Neural progenitor cell (in vitro differentiated cells): ENCODE results near the gene GLRX. TPM values are rescaled to one million over a fixed set of nuclear protein-coding genes. Genes with fewer than 3 reads are reported as not detected.

ENCODE experiments used
- DNase-seq: peaks from one replicate; pipeline ENCODE4 v3.0.0-alpha.2; 2016; ENCODE audit warnings: low spot score
- H2AFZ ChIP-seq: fragments of 200-600 bp; sonication (generic); replicated peaks from 2 replicates; pipeline ENCODE4 v1.6.1; 2016; ENCODE audit warnings: antibody characterized with exemption
- H3F3A ChIP-seq: fragments of 200-600 bp; sonication (generic); 2 replicates; pipeline ENCODE4 v1.6.1; 2016; ENCODE audit warnings: antibody characterized with exemption, low read depth
- H3K27ac ChIP-seq: fragments of 200-600 bp; sonication (generic); 2 replicates; pipeline ENCODE4 v1.5.1; 2016; ENCODE audit warnings: mild to moderate bottlenecking
- H3K27me3 ChIP-seq: fragments of 200-600 bp; sonication (generic); 2 replicates; pipeline ENCODE4 v1.6.1; 2016; ENCODE audit warnings: mild to moderate bottlenecking, moderate library complexity
- H3K36me3 ChIP-seq: fragments of 200-600 bp; sonication (generic); 2 replicates; pipeline ENCODE4 v1.5.1; 2016
- H3K4me1 ChIP-seq: fragments of 200-600 bp; sonication (generic); 2 replicates; pipeline ENCODE4 v1.6.1; 2016; ENCODE audit warnings: mixed run types
- H3K4me2 ChIP-seq: fragments of 200-600 bp; sonication (generic); 2 replicates; pipeline ENCODE4 v1.6.1; 2016
- H3K4me3 ChIP-seq: fragments of 200-600 bp; sonication (generic); 2 replicates; pipeline ENCODE4 v1.5.1; 2016
- H3K79me2 ChIP-seq: fragments of 200-600 bp; sonication (generic); 2 replicates; pipeline ENCODE4 v1.6.1; 2016; ENCODE audit warnings: low read depth
- H3K9ac ChIP-seq: fragments of 200-600 bp; sonication (generic); 2 replicates; pipeline ENCODE4 v1.6.1; 2016
- H3K9me3 ChIP-seq: fragments of 200-600 bp; sonication (generic); 2 replicates; pipeline ENCODE4 v1.5.1; 2016; ENCODE audit warnings: low read depth
- H4K20me1 ChIP-seq: fragments of 200-600 bp; sonication (generic); 2 replicates; pipeline ENCODE4 v1.6.1; 2016; ENCODE audit warnings: low read depth
- H3K27ac Mint-ChIP-seq: 3 replicates; pipeline ENCODE4 v1.8.0; 2021; ENCODE audit warnings: mixed read lengths
- H3K27me3 Mint-ChIP-seq: 2 replicates; pipeline ENCODE4 v1.8.0; 2022; ENCODE audit warnings: low read depth, mild to moderate bottlenecking, inconsistent platforms, moderate library complexity, mixed read lengths; ENCODE audit not compliant: insufficient read depth
- H3K36me3 Mint-ChIP-seq: 3 replicates; pipeline ENCODE4 v1.8.0; 2021; ENCODE audit warnings: mixed read lengths
- H3K4me1 Mint-ChIP-seq: 3 replicates; pipeline ENCODE4 v1.8.0; 2021; ENCODE audit warnings: mixed read lengths
- H3K4me3 Mint-ChIP-seq: 3 replicates; pipeline ENCODE4 v1.8.0; 2021; ENCODE audit warnings: mild to moderate bottlenecking, moderate library complexity, mixed read lengths
- H3K9me3 Mint-ChIP-seq: 3 replicates; pipeline ENCODE4 v1.8.0; 2020; ENCODE audit warnings: mixed read lengths
- CTCF ChIP-seq: fragments of 200-600 bp; sonication (generic); IDR thresholded peaks from 2 replicates; pipeline ENCODE4 v1.5.1; 2017; ENCODE audit warnings: antibody characterized with exemption, mild to moderate bottlenecking
- EZH2 ChIP-seq: fragments of 200-600 bp; sonication (generic); IDR thresholded peaks from 2 replicates; pipeline ENCODE4 v1.6.1; 2017; ENCODE audit warnings: antibody characterized with exemption, mild to moderate bottlenecking, moderate library complexity
- EZH2phosphoT487 ChIP-seq: fragments of 200-600 bp; sonication (generic); IDR thresholded peaks from 2 replicates; pipeline ENCODE4 v1.6.1; 2017; ENCODE audit warnings: antibody characterized with exemption
- total RNA-seq: library from RNA; depleted of rRNA; stranded (reverse); fragments of >200 nt; gene quantifications from 2 replicates; pipeline ENCODE4 v1.2.3, GENCODE V29; 2015; ENCODE audit warnings: low replicate concordance

Gene GLRX
- total RNA-seq, 1 donor from 2014 or later, result 15.1 TPM

GRCh38 chr5:95850391-95850894, 27.9 kb upstream of the GLRX start:
- H2AFZ ChIP-seq, result no peak overlapping the region
- TF ChIP-seq EZH2phosphoT487, result no peak
- TF ChIP-seq CTCF, result no peak
- TF ChIP-seq EZH2, result no peak
- Mint-ChIP-seq H3K4me1 (no peaks in the 10 kb centered on the region), H3K27me3 (no peaks in the 10 kb centered on the region), H3K36me3 (no peaks in the 10 kb centered on the region), H3K9me3 (peaks cover 10% of the 10 kb centered on the region), H3K27ac (peak overlapping the region; percentile 78), H3K4me3 (no peak overlapping the region)
- no peak overlapping the region for H3K27ac ChIP-seq
- no peaks in the 10 kb centered on the region for H3K9me3 ChIP-seq
- no peaks in the 10 kb centered on the region for H3K36me3 ChIP-seq
- H3K9ac ChIP-seq, result no peak overlapping the region
- H4K20me1 ChIP-seq, result no peaks in the 10 kb centered on the region
- H3K79me2 ChIP-seq, result no peaks in the 10 kb centered on the region
- H3K4me3 ChIP-seq, result no peak overlapping the region
- no peaks in the 10 kb centered on the region for H3K4me1 ChIP-seq
- H3K4me2 ChIP-seq, result no peak overlapping the region
- no peaks in the 10 kb centered on the region for H3K27me3 ChIP-seq
- no peak for DNase-seq
- H3F3A ChIP-seq, result no peaks in the 10 kb centered on the region

GRCh38 chr5:95848701-95849100, 26.2 kb upstream of the GLRX start:
- Histone ChIP-seq H2AFZ (no peak overlapping the region), H3K27ac (no peak overlapping the region), H3K9ac (no peak overlapping the region), H3K4me2 (no peak overlapping the region), H3K4me3 (no peak overlapping the region), H3F3A (no peaks in the 10 kb centered on the region), H3K4me1 (no peaks in the 10 kb centered on the region), H4K20me1 (no peaks in the 10 kb centered on the region), H3K9me3 (no peaks in the 10 kb centered on the region), H3K79me2 (no peaks in the 10 kb centered on the region), H3K27me3 (no peaks in the 10 kb centered on the region), H3K36me3 (no peaks in the 10 kb centered on the region)
- DNase-seq, result no peak
- H3K4me1 Mint-ChIP-seq, result no peaks in the 10 kb centered on the region
- no peaks in the 10 kb centered on the region for H3K36me3 Mint-ChIP-seq
- peaks cover 6% of the 10 kb centered on the region for H3K9me3 Mint-ChIP-seq
- H3K27me3 Mint-ChIP-seq, result no peaks in the 10 kb centered on the region
- H3K4me3 Mint-ChIP-seq, result no peak overlapping the region
- no peak overlapping the region for H3K27ac Mint-ChIP-seq
- no peak for TF ChIP-seq EZH2
- TF ChIP-seq EZH2phosphoT487, result no peak
- TF ChIP-seq CTCF, result no peak

- Histone ChIP-seq H3K4me2 (no peak overlapping the region), H2AFZ (no peak overlapping the region), H3K27me3 (no peaks in the 10 kb centered on the region), H3K27ac (no peak overlapping the region), H3K9me3 (no peaks in the 10 kb centered on the region), H3K4me3 (no peak overlapping the region), H4K20me1 (no peaks in the 10 kb centered on the region), H3F3A (no peaks in the 10 kb centered on the region), H3K79me2 (no peaks in the 10 kb centered on the region), H3K4me1 (no peaks in the 10 kb centered on the region), H3K36me3 (no peaks in the 10 kb centered on the region), H3K9ac (no peak overlapping the region)
- no peaks in the 10 kb centered on the region for H3K4me1 Mint-ChIP-seq
- H3K27ac Mint-ChIP-seq, result no peak overlapping the region
- no peak for DNase-seq
- H3K9me3 Mint-ChIP-seq, result peaks cover 2% of the 10 kb centered on the region
- no peaks in the 10 kb centered on the region for H3K36me3 Mint-ChIP-seq
- peaks cover 2% of the 10 kb centered on the region for H3K27me3 Mint-ChIP-seq
- no peak overlapping the region for H3K4me3 Mint-ChIP-seq
- TF ChIP-seq EZH2 (no peak), CTCF (no peak), EZH2phosphoT487 (no peak)
These were observed 24.7 kb upstream of the GLRX start for GRCh38 chr5:95847261-95847592.
